Stomach (tissue), 9 donors: ENCODE measurements around the gene SSUH2. TPM values are rescaled to one million over a fixed set of nuclear protein-coding genes. Genes with fewer than 3 reads are reported as not detected.

Source experiments
- DNase-seq, 2 donors: peaks; one replicate each; pipeline versions ENCODE4 v3.0.0 to v3.0.0-alpha.2; 2013 to 2019
- H3K27ac ChIP-seq, 5 donors: fragments of 200-600 bp in 4 of 5; sonication (generic) in 4 of 5; one replicate each; pipeline ENCODE4 v1.5.1; 2013 to 2019; ENCODE audit warnings: mild to moderate bottlenecking in 1 of 5, moderate library complexity in 1 of 5
- H3K27me3 ChIP-seq, 3 donors: fragments of 200-600 bp; sonication (generic); one replicate each; pipeline ENCODE4 v1.5.1; 2017 to 2019; ENCODE audit warnings: mixed run types in 1 of 3
- H3K36me3 ChIP-seq, 4 donors: fragments of 200-600 bp; sonication (generic); 1 replicate in 3 of 4; 2 replicates in 1 of 4; pipeline ENCODE4 v1.5.1; 2016 to 2019
- H3K4me1 ChIP-seq, 4 donors: fragments of 200-600 bp; sonication (generic); one replicate each; pipeline ENCODE4 v1.5.1; 2016 to 2019
- H3K4me3 ChIP-seq, 4 donors: fragments of 200-600 bp; sonication (generic) in 3 of 4; one replicate each; pipeline ENCODE4 v1.5.1; 2016 to 2019; ENCODE audit warnings: mild to moderate bottlenecking in 1 of 4
- H3K9me3 ChIP-seq, 4 donors: fragments of 200-600 bp; sonication (generic); one replicate each; pipeline ENCODE4 v1.5.1; 2016 to 2019
- EP300 ChIP-seq: sonication (generic); formaldehyde crosslinking; IDR thresholded peaks from one replicate; pipeline ENCODE4 v1.6.1; 2017; ENCODE audit warnings: antibody characterized with exemption
- POLR2A ChIP-seq, 4 donors: fragments of 450-650 bp; IDR thresholded peaks; one replicate each; pipeline ENCODE4 v1.6.1; 2016; ENCODE audit warnings: antibody characterized with exemption in 4 of 4, control low read depth in 2 of 4, mild to moderate bottlenecking in 1 of 4, moderate library complexity in 1 of 4
- POLR2AphosphoS5 ChIP-seq, 3 donors: sonication (generic); formaldehyde crosslinking; IDR thresholded peaks; one replicate each; pipeline ENCODE4 v1.6.1; 2016; ENCODE audit warnings: antibody characterized with exemption in 3 of 3
- WGBS, 5 donors: extraction: QIAGEN DNeasy Blood & Tissue Kit in 3 of 5; methylation state at CpG; one replicate each; pipeline versions ENCODE4 v1.1.5 to v1.1.7; 2013 to 2018; 5-methylcytosine and 5-hydroxymethylcytosine counted together
- intact Hi-C: fragments of 100-400 bp; cut with DNase I; formaldehyde crosslinking; loops from one replicate; pipeline ENCODE4 v1.15.1; 2023; ENCODE audit warnings: low total_unique reads
- polyA plus RNA-seq, 3 donors: library from polyadenylated mRNA; stranded (reverse); fragments of 200-250 nt; gene quantifications; one replicate each; pipeline ENCODE4 v1.2.3, GENCODE V29; 2013
- total RNA-seq, 5 donors: library from RNA; depleted of rRNA; stranded (reverse); fragments of >200 nt; gene quantifications; one replicate each; pipeline versions ENCODE4 v1.1.0 to v1.2.3, GENCODE V29; 2014 to 2016
- TF ChIP-seq, protein P1 (sequence below), 7 experiments: fragments of 450-650 bp in 4 of 7; fragments of 200-600 bp in 3 of 7; sonication (generic) in 3 of 7; IDR thresholded peaks; one replicate each; pipeline ENCODE4 v1.5.1; 2016 to 2019; ENCODE audit warnings: antibody characterized with exemption in 7 of 7, control low read depth in 2 of 7, mild to moderate bottlenecking in 1 of 7
- donor health status: healthy with polysubstance abuse.
- donor health status: Bipolar disorder and iron deficiency.
- donor health status: healthy.

The SSUH2 gene
- total and polyA plus RNA-seq, 8 donors = 0.35 to 6.3 (median 1.0) TPM; not detected in 2

DNA sequence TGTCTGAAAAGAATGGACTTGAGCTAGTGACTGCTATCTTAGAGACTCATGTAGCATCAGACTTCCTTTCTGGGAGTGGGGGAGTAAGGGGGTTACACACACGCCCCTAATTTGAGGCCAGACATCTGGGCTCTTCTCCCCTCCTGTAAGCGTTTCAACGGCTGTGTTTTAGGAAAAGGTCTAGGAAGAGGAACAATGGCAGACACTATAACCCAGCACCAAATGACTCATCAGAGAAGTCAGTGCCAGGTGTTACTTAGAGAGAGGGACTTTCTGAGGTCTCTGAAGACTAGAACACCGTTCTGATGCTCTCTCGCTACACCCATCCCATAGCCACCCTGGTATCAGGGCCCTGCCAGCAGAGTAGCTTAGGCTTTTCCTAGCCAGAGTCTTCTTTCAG is 65.5 kb downstream of the SSUH2 start:
- Histone ChIP-seq H3K36me3 (peaks cover 0 to 3% (median 0%) of the 10 kb centered on the region in 4 donors), H3K4me3 (no peak overlapping the region), H3K4me1 (no peaks in the 10 kb centered on the region), H3K9me3 (no peaks in the 10 kb centered on the region), H3K27me3 (no peaks in the 10 kb centered on the region), H3K27ac (peak overlapping the region in 1 of 5 donors; percentile 18)
- no peak for TF ChIP-seq EP300
- TF ChIP-seq, protein P1, sequence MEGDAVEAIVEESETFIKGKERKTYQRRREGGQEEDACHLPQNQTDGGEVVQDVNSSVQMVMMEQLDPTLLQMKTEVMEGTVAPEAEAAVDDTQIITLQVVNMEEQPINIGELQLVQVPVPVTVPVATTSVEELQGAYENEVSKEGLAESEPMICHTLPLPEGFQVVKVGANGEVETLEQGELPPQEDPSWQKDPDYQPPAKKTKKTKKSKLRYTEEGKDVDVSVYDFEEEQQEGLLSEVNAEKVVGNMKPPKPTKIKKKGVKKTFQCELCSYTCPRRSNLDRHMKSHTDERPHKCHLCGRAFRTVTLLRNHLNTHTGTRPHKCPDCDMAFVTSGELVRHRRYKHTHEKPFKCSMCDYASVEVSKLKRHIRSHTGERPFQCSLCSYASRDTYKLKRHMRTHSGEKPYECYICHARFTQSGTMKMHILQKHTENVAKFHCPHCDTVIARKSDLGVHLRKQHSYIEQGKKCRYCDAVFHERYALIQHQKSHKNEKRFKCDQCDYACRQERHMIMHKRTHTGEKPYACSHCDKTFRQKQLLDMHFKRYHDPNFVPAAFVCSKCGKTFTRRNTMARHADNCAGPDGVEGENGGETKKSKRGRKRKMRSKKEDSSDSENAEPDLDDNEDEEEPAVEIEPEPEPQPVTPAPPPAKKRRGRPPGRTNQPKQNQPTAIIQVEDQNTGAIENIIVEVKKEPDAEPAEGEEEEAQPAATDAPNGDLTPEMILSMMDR (IDR thresholded peaks at IDR 0.05) = no peak
- no peak for TF ChIP-seq POLR2A (IDR thresholded peaks at IDR 0.05)
- no peak for TF ChIP-seq POLR2AphosphoS5 (IDR thresholded peaks at IDR 0.05)
- WGBS, 5 donors = 50 to 60% (median 52%) methylated on average over 5 of the region's 5 CpGs
- no peak for DNase-seq
- intact Hi-C loops = no loop called here

DNA sequence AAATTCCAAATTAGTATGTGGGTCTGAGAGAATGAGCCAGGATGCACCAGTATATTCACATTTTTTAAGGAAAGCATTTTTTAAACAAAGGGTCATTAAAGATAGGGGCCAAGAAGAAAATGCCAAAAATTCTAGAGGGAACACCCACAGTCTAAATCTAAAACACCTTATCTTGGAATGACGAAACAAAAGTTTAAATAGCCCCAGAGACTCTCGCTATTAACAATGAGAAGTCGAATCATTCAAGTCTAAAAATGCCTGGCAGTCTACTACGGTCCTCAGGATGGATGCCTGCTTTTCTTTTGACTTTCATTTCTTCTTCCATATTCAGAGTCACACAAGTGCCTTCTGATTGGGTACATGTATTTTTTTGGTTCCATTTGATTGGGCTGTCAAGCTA is 66.3 kb downstream of the SSUH2 start:
- DNase-seq = no peak
- no peaks in the 10 kb centered on the region for H3K9me3 ChIP-seq
- no peaks in the 10 kb centered on the region for H3K4me1 ChIP-seq
- H3K4me3 ChIP-seq = no peak overlapping the region
- peaks cover 0 to 6% (median 0%) of the 10 kb centered on the region in 4 donors for H3K36me3 ChIP-seq
- H3K27ac ChIP-seq = no peak overlapping the region
- TF ChIP-seq, protein P1 (IDR thresholded peaks at IDR 0.05) = no peak
- TF ChIP-seq POLR2AphosphoS5 (IDR thresholded peaks at IDR 0.05) (no peak), EP300 (no peak), POLR2A (IDR thresholded peaks at IDR 0.05) (no peak)
- WGBS, 5 donors = 57 to 81% (median 74%) methylated on average over 4 of the region's 4 CpGs
- no peaks in the 10 kb centered on the region for H3K27me3 ChIP-seq
- intact Hi-C loops = no loop called here

DNA sequence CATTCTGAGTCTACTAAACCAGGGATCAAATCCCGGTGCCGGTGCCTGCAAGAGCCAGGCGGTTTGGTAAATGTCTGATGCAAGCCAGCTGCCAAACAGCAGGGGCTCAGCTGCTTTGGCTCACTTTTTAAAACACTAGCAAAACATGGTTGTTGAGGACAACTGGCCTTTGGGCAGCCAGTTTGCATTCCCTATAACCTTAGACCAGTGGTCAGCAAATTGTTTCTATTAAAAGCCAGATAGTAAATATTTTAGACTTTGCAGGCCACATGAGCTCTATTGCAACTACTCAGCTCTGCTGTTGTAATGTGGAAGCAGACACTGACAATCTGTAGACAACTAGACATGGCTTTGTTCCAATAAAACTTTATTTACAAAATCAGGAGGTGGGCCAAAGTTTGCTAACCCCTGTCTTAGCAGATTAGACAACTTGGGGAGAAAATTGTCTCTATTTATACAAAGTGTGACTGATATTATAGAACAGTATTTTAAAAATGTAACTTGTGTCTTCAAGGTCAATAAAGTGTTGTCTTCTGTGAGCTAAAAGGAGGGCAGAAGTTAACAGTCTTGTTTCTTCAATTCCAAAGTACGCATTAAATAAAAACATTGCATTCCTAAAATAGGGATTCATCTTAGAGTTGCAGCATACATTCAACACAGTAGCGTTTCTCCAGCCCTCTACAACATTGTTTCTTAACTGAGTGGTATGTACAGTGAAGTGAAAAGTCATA is 67.6 kb downstream of the SSUH2 start:
- H3K36me3 ChIP-seq = peaks cover 0 to 6% (median 0%) of the 10 kb centered on the region in 4 donors
- intact Hi-C loops = no loop called here
- no peaks in the 10 kb centered on the region for H3K4me1 ChIP-seq
- H3K27me3 ChIP-seq = no peaks in the 10 kb centered on the region
- peak overlapping the region in 2 of 5 donors; percentile 40 to 44 for H3K27ac ChIP-seq
- TF ChIP-seq, protein P1 (IDR thresholded peaks at IDR 0.05) = no peak
- no peak for TF ChIP-seq POLR2A (IDR thresholded peaks at IDR 0.05)
- no peak for TF ChIP-seq EP300
- peak in 1 of 3 donors; percentile 51 for TF ChIP-seq POLR2AphosphoS5 (IDR thresholded peaks at IDR 0.05)
- H3K4me3 ChIP-seq = no peak overlapping the region
- no peak for DNase-seq
- WGBS, 5 donors = 63 to 79% (median 68%) methylated on average over 5 of the region's 5 CpGs
- H3K9me3 ChIP-seq = no peaks in the 10 kb centered on the region

DNA sequence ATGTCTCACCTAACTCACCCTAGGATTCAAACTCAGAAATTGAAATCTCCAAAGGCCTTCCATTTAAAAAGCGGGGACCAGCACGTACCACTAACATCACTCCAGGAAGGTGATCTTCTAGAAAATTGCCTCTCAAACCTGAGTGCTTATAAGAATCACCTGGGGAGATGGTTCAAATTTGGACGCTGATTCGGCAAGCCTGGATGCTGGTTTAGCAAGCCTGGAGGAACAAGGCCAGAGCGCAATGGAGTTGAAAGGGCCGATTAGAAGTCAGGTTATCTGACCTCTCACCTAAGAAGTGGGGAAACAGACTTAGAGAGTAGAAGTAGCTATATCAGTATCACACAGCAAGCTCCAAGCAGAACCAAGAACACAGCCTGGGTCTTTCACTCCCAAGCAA is 68.2 kb downstream of the SSUH2 start:
- intact Hi-C loops = no loop called here
- no peak for TF ChIP-seq POLR2A (IDR thresholded peaks at IDR 0.05)
- TF ChIP-seq POLR2AphosphoS5 (IDR thresholded peaks at IDR 0.05) = no peak
- no peak for TF ChIP-seq EP300
- TF ChIP-seq, protein P1 (IDR thresholded peaks at IDR 0.05) = no peak
- H3K4me3 ChIP-seq = no peak overlapping the region
- peak overlapping the region in 3 of 5 donors; percentile 11 to 44 (median 40) for H3K27ac ChIP-seq
- H3K4me1 ChIP-seq = no peaks in the 10 kb centered on the region
- H3K9me3 ChIP-seq = no peaks in the 10 kb centered on the region
- H3K36me3 ChIP-seq = peaks cover 0 to 8% (median 0%) of the 10 kb centered on the region in 4 donors
- 77 to 95% (median 85%) methylated on average over 6 of the region's 6 CpGs for WGBS, 5 donors
- no peak for DNase-seq
- H3K27me3 ChIP-seq = no peaks in the 10 kb centered on the region
